IPS-18a (cell line): ENCODE data around the gene NUP62CL.
A peak's percentile ranks its signal among the peaks of the same experiment; 100 is the strongest.
"Not testable (repeated sequence)": the region's sequence is repeated elsewhere in the genome, so short reads cannot be mapped to it uniquely, and the experiment has no call there.

Experiments
- H3K27ac ChIP-seq: one replicate; pipeline ENCODE4 v1.5.1; 2013; ENCODE audit warnings: low read length
- H3K27me3 ChIP-seq: one replicate; pipeline ENCODE4 v1.6.1; 2013; ENCODE audit warnings: mild to moderate bottlenecking, low read length; ENCODE audit not compliant: control insufficient read depth, insufficient read depth
- H3K36me3 ChIP-seq: one replicate; pipeline ENCODE4 v1.6.1; 2013; ENCODE audit warnings: low read depth, low read length; ENCODE audit not compliant: control insufficient read depth
- H3K4me1 ChIP-seq: one replicate; pipeline ENCODE4 v1.6.1; 2013; ENCODE audit warnings: low read depth, low read length; ENCODE audit not compliant: control insufficient read depth
- H3K4me3 ChIP-seq: one replicate; pipeline ENCODE4 v1.5.1; 2013; ENCODE audit warnings: low read length
- H3K9ac ChIP-seq: one replicate; pipeline ENCODE4 v1.6.1; 2013; ENCODE audit warnings: mild to moderate bottlenecking, low read length, moderate library complexity
- H3K9me3 ChIP-seq: one replicate; pipeline ENCODE4 v1.6.1; 2013; ENCODE audit warnings: low read depth, low read length; ENCODE audit not compliant: control insufficient read depth

Gene NUP62CL, protein sequence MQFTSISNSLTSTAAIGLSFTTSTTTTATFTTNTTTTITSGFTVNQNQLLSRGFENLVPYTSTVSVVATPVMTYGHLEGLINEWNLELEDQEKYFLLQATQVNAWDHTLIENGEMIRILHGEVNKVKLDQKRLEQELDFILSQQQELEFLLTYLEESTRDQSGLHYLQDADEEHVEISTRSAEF

DNA sequence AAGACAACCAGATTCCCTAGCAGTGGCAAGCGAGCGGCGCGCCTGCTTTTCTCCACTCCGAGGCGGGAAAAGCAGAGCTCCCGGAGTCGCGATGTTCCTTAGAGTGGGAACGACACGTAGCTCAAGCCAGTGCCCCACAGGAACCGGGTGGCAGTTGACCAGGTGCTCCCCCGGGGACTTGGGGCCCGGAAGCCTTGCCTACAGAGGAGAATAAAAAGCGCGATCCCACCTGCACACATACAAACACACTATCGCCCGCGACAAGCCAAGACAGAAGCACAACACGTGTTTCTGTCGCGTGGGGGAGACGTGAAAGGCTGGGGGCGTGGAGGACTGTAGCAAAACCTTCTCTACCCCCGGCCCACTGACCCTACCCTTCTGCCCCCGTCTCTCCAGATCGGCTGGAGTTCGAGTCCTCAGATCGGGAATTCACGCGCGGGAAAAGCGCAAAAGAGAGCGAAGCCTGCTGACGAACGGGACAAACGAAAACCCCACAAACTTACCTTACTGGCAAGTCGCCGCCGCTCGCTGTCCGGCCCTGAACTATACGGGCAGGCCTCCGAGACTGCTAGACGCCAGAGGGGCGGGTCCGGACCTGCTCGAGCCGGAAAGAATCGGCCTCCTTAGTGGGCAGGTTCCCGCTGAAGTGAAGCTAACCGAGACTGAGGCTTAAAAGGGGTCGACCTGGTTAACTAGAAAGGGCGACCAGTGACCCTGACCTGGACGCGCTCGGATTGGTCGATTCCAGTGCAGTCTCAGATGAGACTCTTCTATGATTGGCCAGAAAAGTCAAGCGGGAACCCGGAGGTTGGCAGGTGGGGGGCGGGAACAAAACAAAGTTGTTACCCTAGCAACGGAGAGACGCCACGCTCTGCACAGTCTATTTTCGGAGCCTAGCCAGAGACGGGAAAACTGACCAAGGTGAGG lies at the start of gene NUP62CL, which contains the start of gene DNAAF6:
NUP62CL (minus strand) TSS at position 664 of the 927 bp plus-strand sequence. CDS start 31,287 bp downstream, outside the sequence.
DNAAF6 (plus strand) TSS at position 842 of the 927 bp plus-strand sequence. CDS start 6,265 bp downstream, outside the sequence.
- H3K9ac ChIP-seq, result peak within 1 kb of the TSS; percentile 64
- peaks cover 12% of the 10 kb centered on the region for H3K4me1 ChIP-seq
- H3K36me3 ChIP-seq, result no peaks in the 10 kb centered on the region
- peak within 1 kb of the TSS; percentile 78 for H3K4me3 ChIP-seq
- no peak within 1 kb of the TSS for H3K27ac ChIP-seq
- H3K27me3 ChIP-seq, result peaks cover 6% of the 10 kb centered on the region
- H3K9me3 ChIP-seq, result no peaks in the 10 kb centered on the region

DNA sequence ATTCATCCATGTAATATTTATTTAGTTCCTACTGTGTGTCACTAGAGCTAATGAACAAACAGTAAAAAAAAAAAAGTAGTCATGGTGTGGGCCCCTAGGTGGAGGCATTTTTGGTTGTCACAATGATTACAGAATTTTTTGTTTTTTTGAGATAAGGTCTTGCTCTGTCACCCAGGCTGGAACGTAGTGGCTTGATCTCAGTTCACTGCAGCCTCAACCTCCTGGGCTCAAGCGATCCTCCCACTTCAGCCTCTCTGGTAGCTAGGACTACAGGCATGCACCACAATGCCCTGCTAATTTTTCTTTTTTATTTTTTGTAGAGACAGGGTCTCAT lies 22.2 kb upstream of the NUP62CL start:
- no peaks in the 10 kb centered on the region for H3K36me3 ChIP-seq
- H3K4me3 ChIP-seq, result no peak overlapping the region
- no peaks in the 10 kb centered on the region for H3K27me3 ChIP-seq
- H3K27ac ChIP-seq, result no peak overlapping the region
- H3K9ac ChIP-seq, result no peak overlapping the region
- H3K4me1 ChIP-seq, result no peaks in the 10 kb centered on the region
- no peaks in the 10 kb centered on the region for H3K9me3 ChIP-seq

DNA sequence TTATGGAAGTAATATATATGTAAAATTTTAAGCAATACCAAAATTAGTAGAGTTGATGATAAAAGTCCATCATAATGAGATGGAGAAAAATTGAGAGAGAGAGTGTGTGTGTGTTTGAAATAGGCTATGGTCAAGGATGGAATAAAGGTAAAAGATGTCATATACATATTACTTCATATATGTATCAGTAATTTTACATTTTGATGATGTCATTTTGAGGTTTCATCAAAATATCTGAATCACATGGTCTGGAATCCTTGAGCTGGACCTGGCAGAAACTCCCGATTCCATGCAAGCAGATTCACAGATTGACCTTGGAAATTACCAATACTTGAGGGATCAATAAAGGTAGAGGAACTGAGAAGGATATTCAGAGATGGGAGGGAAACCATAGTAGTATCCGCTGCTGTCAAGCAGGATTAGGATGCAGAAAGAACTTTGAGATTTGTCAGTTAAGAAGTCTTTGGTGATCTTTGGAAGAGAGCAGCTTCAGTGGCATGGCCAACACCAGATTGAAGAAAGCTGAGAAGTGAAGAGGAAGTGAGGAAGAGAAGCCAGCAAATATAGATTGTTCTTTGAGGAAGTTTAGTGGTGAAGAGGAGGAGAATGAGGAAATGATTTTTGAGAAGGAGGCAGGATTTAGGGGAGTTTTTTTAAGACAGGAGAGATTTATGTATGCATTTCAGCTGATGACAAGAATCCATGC lies 21.7 kb upstream of the NUP62CL start:
- H3K27me3 ChIP-seq, result no peaks in the 10 kb centered on the region
- H3K36me3 ChIP-seq, result no peaks in the 10 kb centered on the region
- no peak overlapping the region for H3K27ac ChIP-seq
- H3K9me3 ChIP-seq, result no peaks in the 10 kb centered on the region
- H3K9ac ChIP-seq, result no peak overlapping the region
- no peak overlapping the region for H3K4me3 ChIP-seq
- no peaks in the 10 kb centered on the region for H3K4me1 ChIP-seq

DNA sequence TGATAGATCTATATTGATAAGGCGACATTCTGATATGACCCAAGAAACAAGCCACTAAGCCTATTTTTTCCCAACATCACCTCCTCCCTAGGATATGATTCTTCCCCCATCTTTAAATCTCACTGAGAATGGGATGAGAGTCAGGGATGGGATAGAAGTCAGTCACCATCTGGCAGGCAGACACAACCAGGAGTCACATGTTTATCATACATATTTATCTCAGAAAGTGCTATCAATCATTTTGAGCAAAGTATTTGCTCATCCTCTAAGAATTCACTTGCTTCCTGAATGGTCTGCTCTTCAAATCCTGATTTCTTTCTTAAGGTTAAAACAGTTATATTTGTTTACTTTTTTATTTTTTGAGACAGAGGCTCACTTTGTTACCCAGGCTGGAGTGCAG lies 20.5 kb upstream of the NUP62CL start:
- Histone ChIP-seq H3K4me3 (no peak overlapping the region), H3K27me3 (no peaks in the 10 kb centered on the region), H3K4me1 (no peaks in the 10 kb centered on the region), H3K9me3 (no peaks in the 10 kb centered on the region), H3K9ac (no peak overlapping the region), H3K36me3 (no peaks in the 10 kb centered on the region), H3K27ac (no peak overlapping the region)

DNA sequence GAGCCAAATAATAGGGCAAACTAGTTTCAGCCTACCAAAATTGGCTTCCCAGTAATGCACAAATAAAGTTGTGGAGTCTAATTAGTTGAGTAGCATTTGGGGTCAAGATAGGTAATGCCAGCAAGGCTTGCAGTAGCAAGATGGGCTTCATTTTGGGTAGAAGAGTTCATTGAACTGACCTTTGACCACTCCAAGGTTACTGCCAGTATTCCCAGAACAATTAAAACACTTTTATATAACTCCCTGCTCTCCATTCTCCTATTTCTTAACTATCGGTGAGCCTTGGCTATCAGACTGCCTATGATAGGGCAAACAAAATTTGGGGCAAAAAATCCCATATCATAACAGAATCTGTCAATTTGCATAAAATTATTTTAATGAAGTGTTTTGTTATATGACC lies 7.2 kb upstream of the NUP62CL start:
- no peaks in the 10 kb centered on the region for H3K9me3 ChIP-seq
- H3K9ac ChIP-seq, result no peak overlapping the region
- H3K4me1 ChIP-seq, result no peaks in the 10 kb centered on the region
- no peak overlapping the region for H3K4me3 ChIP-seq
- H3K36me3 ChIP-seq, result no peaks in the 10 kb centered on the region
- no peak overlapping the region for H3K27ac ChIP-seq
- H3K27me3 ChIP-seq, result no peaks in the 10 kb centered on the region

DNA sequence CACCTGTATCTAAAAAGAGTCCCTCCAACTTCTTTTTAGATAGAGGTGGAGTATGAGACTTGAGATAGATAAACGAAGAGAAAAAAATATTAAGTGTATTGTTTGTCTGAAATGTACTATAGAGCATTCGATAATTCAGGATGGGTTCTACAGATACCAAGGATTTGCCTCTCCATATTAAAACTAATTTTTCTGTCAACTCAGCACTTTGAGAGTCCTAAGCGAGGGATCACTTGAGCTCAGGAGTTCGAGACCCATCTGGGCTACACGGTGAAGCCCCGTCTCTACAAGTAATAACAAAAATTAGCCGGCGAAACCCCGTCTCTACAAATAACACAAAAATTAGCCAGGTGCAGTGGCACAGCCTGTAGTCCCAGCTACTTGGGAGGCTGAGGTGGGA lies 1.7 kb upstream of the NUP62CL start:
- Histone ChIP-seq H3K27me3 (peaks cover 6% of the 10 kb centered on the region), H3K9me3 (no peaks in the 10 kb centered on the region), H3K4me1 (peaks cover 12% of the 10 kb centered on the region), H3K4me3 (no peak overlapping the region), H3K27ac (no peak overlapping the region), H3K9ac (no peak overlapping the region), H3K36me3 (no peaks in the 10 kb centered on the region)

DNA sequence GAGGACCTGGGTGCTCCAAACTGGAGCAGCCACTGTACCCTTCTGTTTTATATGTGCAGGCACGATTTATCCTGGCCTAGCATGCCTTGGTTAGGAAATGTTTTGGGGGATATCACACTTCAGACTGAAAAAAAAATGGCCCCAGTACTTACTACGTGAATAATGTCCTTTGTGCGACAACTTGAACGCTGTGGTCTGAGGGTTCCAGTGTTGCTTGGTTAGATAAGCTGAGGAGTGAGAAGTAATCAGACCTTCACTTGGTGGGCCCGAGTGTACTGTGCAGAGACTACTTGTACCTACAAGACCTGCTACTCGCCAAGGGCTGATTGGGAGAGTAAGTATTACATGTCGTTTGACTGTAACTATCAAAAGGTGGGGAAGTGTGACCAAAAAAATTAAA lies 856 bp upstream of the NUP62CL start:
- no peaks in the 10 kb centered on the region for H3K9me3 ChIP-seq
- peaks cover 12% of the 10 kb centered on the region for H3K4me1 ChIP-seq
- no peaks in the 10 kb centered on the region for H3K36me3 ChIP-seq
- peaks cover 6% of the 10 kb centered on the region for H3K27me3 ChIP-seq
- no peak overlapping the region for H3K9ac ChIP-seq
- no peak overlapping the region for H3K4me3 ChIP-seq
- no peak overlapping the region for H3K27ac ChIP-seq

DNA sequence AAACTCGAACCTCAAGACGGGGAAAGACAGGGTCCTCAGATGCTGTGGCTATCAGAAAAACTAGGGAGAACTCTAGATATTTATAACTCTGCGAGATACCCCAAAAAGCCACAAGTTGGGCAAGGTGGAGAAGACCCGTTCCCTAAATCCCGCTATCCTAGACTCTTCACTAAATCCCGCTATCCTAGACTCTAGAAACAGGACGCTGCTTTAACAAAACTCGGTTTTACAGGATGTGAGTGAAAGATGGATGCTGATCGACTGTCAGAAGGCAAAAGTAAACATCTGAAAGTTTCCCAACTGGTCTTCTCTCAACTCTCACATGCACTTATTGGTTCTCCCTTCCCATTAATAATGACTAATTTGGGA lies 448 bp upstream of the NUP62CL start:
- peaks cover 6% of the 10 kb centered on the region for H3K27me3 ChIP-seq
- H3K27ac ChIP-seq, result no peak overlapping the region
- no peaks in the 10 kb centered on the region for H3K36me3 ChIP-seq
- H3K9ac ChIP-seq, result no peak overlapping the region
- peaks cover 12% of the 10 kb centered on the region for H3K4me1 ChIP-seq
- no peak overlapping the region for H3K4me3 ChIP-seq
- H3K9me3 ChIP-seq, result no peaks in the 10 kb centered on the region

DNA sequence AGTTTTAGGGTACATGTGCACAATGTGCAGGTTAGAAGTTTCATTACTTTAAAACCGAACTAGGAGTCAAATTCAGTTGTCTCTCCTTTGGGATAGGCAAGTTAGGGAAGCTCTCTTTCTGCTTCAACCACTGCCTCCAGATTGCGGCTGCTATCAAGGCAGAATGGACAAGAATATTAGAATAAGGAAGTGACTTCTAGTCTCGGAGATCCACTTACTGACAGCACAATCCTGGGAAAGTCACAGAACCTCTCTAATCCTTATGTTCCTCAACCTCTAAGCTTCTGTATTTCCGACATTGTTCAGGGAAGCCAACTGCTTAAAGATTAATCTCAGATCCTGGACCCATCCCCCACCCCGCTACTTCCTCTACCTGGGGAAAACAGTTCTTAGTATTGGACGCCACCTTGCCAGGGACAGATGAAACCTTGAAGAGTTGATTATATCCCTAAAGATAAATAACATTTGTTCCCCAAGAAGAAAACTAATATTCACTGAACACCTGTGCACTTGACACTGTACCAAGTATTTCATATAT lies 2.1 kb downstream of the NUP62CL start:
- no peaks in the 10 kb centered on the region for H3K9me3 ChIP-seq
- H3K4me3 ChIP-seq, result no peak overlapping the region
- no peak overlapping the region for H3K9ac ChIP-seq
- H3K27ac ChIP-seq, result no peak overlapping the region
- no peaks in the 10 kb centered on the region for H3K36me3 ChIP-seq
- peaks cover 6% of the 10 kb centered on the region for H3K27me3 ChIP-seq
- H3K4me1 ChIP-seq, result peaks cover 12% of the 10 kb centered on the region

DNA sequence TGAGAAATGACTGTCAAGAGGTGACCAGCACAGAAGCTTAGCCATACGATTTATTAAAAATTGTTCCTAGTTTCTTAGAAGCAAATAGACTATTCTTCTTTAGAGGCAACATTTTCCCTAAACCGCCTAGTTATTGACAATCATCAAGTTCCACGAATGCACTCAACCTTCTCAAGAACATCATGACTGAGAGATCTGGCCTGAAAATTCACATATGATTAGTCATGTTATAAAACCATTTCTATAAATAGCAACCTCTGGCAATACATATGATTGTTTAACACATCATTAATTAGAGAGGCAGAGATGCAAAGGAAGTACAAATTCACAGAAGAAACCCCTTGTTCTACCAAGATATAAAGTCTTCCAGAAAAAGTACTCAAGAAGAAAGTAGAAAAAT lies 6.7 kb downstream of the NUP62CL start:
- Histone ChIP-seq H3K9ac (no peak overlapping the region), H3K27me3 (no peaks in the 10 kb centered on the region), H3K4me1 (peaks cover 5% of the 10 kb centered on the region), H3K9me3 (no peaks in the 10 kb centered on the region), H3K36me3 (no peaks in the 10 kb centered on the region), H3K4me3 (no peak overlapping the region), H3K27ac (no peak overlapping the region)

DNA sequence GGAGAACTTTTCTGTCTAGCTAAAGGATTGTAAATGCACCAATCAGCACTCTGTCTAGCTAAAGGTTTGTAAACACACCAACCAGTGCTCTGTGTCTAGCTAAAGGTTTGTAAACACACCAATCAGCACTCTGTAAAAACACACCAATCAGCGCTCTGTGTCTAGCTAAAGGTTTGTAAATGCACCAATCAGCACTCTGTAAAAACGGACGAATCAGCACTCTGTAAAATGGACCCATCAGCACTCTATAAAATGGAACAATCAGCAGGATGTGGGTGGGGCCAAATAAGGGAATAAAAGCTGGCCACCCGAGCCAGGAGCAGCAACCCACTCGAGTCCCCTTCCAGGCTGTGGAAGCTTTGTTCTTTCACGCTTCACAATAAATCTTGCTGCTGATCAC lies 8.2 kb downstream of the NUP62CL start:
- not testable (repeated sequence) for H3K9ac ChIP-seq, H3K4me3 ChIP-seq, H3K27me3 ChIP-seq, H3K9me3 ChIP-seq, H3K36me3 ChIP-seq, H3K4me1 ChIP-seq, H3K27ac ChIP-seq
